HG03060 (cell line): ENCODE results near the gene TRAPPC3L.

Experiments used
- ATAC-seq: cut with Tn5 transposase; IDR thresholded peaks from one replicate; pipeline ENCODE4 v1.9.1; 2021; ENCODE audit warnings: low read depth, moderate number of reproducible peaks; ENCODE audit not compliant: unreplicated experiment

Gene TRAPPC3L

DNA sequence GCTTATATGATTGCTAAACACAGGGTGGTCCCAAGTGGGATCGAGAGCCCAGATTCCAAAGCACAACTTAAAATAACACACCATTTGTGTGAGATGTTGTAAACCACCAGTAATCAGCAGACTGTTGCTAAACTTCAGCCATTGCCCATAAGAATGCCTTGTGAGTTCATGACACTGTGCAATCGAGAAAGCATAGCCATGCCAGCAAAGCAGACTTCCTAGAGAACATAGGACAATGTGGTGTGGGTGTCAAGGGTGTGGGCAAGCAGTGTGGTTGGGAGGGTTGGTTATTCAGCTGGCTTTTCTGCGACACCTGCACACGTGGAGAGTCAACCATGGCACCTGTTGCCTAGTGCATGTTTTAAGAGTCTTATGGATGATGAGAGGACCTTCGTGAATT lies 100.4 kb downstream of the TRAPPC3L start:
- ATAC-seq: no peak
